NT2/D1 (cell line): ENCODE data around the gene JOSD1.

Source experiments
- DNase-seq: peaks from one replicate; pipeline ENCODE4 v3.0.0-alpha.2; 2011; ENCODE audit warnings: low read depth, low spot score
- H3K27me3 ChIP-seq: 2 replicates; pipeline ENCODE4 v1.6.0; 2011; ENCODE audit warnings: mild to moderate bottlenecking; ENCODE audit not compliant: insufficient read length, insufficient read depth
- H3K36me3 ChIP-seq: 2 replicates; pipeline ENCODE4 v1.6.1; 2011; ENCODE audit warnings: mild to moderate bottlenecking, low read length, mixed read lengths; ENCODE audit not compliant: insufficient read depth, insufficient read length
- H3K4me1 ChIP-seq: 2 replicates; pipeline ENCODE4 v1.5.1; 2011; ENCODE audit not compliant: insufficient read depth, insufficient read length
- H3K4me3 ChIP-seq: 2 replicates; pipeline ENCODE4 v1.5.1; 2011; ENCODE audit warnings: low read depth; ENCODE audit not compliant: insufficient read length
- H3K9ac ChIP-seq: 2 replicates; pipeline ENCODE4 v1.6.0; 2011; ENCODE audit warnings: low read depth; ENCODE audit not compliant: insufficient read length
- H3K9me3 ChIP-seq: 2 replicates; pipeline ENCODE4 v1.5.1; 2011; ENCODE audit warnings: mild to moderate bottlenecking, low read length; ENCODE audit not compliant: insufficient read depth
- SUZ12 ChIP-seq: IDR thresholded peaks from 2 replicates; pipeline ENCODE4 v1.6.1; 2011; ENCODE audit not compliant: insufficient read length, insufficient read depth; ENCODE audit errors: extremely low read depth
- YY1 ChIP-seq: IDR thresholded peaks from 2 replicates; pipeline ENCODE4 v1.6.1; 2011; ENCODE audit not compliant: insufficient read length, insufficient read depth
- ZNF274 ChIP-seq: IDR thresholded peaks from 2 replicates; pipeline ENCODE4 v1.6.1; 2011; ENCODE audit warnings: mild to moderate bottlenecking, low read depth, low read length

JOSD1 gene

GRCh38 chr22:38681582-38682335 is 19.0 kb downstream of the JOSD1 start, which contains the start of gene TOMM22:
TSS of gene TOMM22 (plus strand) at chr22:38681957. CDS start at chr22:38681979, 22 bp downstream.
- peak; percentile 87 for TF ChIP-seq YY1
- TF ChIP-seq SUZ12 = no peak
- H3K4me3 ChIP-seq = peak within 1 kb of the TSS; percentile 95

GRCh38 chr22:38675833-38676232 is 24.9 kb downstream of the JOSD1 start:
- no peaks in the 10 kb centered on the region for H3K27me3 ChIP-seq
- no peaks in the 10 kb centered on the region for H3K4me1 ChIP-seq
- H3K36me3 ChIP-seq = peaks cover 36% of the 10 kb centered on the region
- TF ChIP-seq SUZ12 = no peak
- no peak for TF ChIP-seq YY1
- no peak for TF ChIP-seq ZNF274
- H3K9me3 ChIP-seq = no peaks in the 10 kb centered on the region
- DNase-seq = no peak
- no peak overlapping the region for H3K9ac ChIP-seq
- no peak overlapping the region for H3K4me3 ChIP-seq

More at GRCh38 chr22:38681582-38682335, 19.0 kb downstream of the JOSD1 start, which contains the start of gene TOMM22:
- Histone ChIP-seq H3K9me3 (no peaks in the 10 kb centered on the region; the same call in 1 of the 2 replicates), H3K9ac (peak within 1 kb of the TSS; percentile 99), H3K36me3 (peaks cover 40% of the 10 kb centered on the region), H3K4me1 (peaks cover 2% of the 10 kb centered on the region), H3K27me3 (no peaks in the 10 kb centered on the region)
- DNase-seq = peak; percentile 74

GRCh38 chr22:38674888-38675287 is 25.9 kb downstream of the JOSD1 start:
- Histone ChIP-seq H3K9ac (no peak overlapping the region), H3K36me3 (peaks cover 38% of the 10 kb centered on the region), H3K4me1 (no peaks in the 10 kb centered on the region), H3K4me3 (no peak overlapping the region), H3K9me3 (no peaks in the 10 kb centered on the region), H3K27me3 (no peaks in the 10 kb centered on the region)
- no peak for TF ChIP-seq ZNF274
- no peak for TF ChIP-seq YY1
- no peak for TF ChIP-seq SUZ12
- DNase-seq = no peak

GRCh38 chr22:38657045-38657909 is 43.5 kb downstream of the JOSD1 start:
- H3K9ac ChIP-seq = peak overlapping the region; percentile 92
- no peaks in the 10 kb centered on the region for H3K27me3 ChIP-seq
- H3K4me1 ChIP-seq = peaks cover 2% of the 10 kb centered on the region
- H3K36me3 ChIP-seq = peaks cover 4% of the 10 kb centered on the region
- DNase-seq = no peak
- no peak for TF ChIP-seq ZNF274
- TF ChIP-seq YY1 = no peak
- TF ChIP-seq SUZ12 = no peak
- H3K4me3 ChIP-seq = peak overlapping the region; percentile 85
- H3K9me3 ChIP-seq = no peaks in the 10 kb centered on the region

GRCh38 chr22:38656256-38657044 is 44.3 kb downstream of the JOSD1 start, which contains the start of the genes CBY1 and FAM227A:
TSS of gene CBY1 (plus strand) at chr22:38656638. CDS start at chr22:38668055, 11,417 bp downstream.
TSS of gene FAM227A (minus strand) at chr22:38656392. CDS start at chr22:38650168, 6,224 bp downstream.
- Histone ChIP-seq H3K9ac (peak within 1 kb of the TSS; percentile 92), H3K4me3 (peak within 1 kb of the TSS; percentile 85), H3K27me3 (no peaks in the 10 kb centered on the region), H3K9me3 (no peaks in the 10 kb centered on the region), H3K4me1 (peaks cover 2% of the 10 kb centered on the region), H3K36me3 (peaks cover 4% of the 10 kb centered on the region)
- DNase-seq = peak; percentile 87
- no peak for TF ChIP-seq ZNF274
- TF ChIP-seq SUZ12 = no peak
- TF ChIP-seq YY1 = no peak

GRCh38 chr22:38655519-38656255 is 45.1 kb downstream of the JOSD1 start:
- Histone ChIP-seq H3K9ac (peak overlapping the region; percentile 54), H3K4me3 (peak overlapping the region; percentile 85), H3K9me3 (no peaks in the 10 kb centered on the region), H3K4me1 (peaks cover 2% of the 10 kb centered on the region), H3K36me3 (peaks cover 4% of the 10 kb centered on the region), H3K27me3 (no peaks in the 10 kb centered on the region)
- peak; percentile 30 for DNase-seq
- TF ChIP-seq YY1 (peak; percentile 25), ZNF274 (no peak), SUZ12 (no peak)
